Duodenal mucosa (tissue), 2 donors: Measurements from ENCODE around the gene PKD1L1.

Experiments
- H3K27ac ChIP-seq: one replicate; pipeline ENCODE4 v1.7.0; 2013; ENCODE audit warnings: low read depth, low read length
- H3K27me3 ChIP-seq, 2 donors: one replicate each; pipeline ENCODE4 v1.7.0; 2013; ENCODE audit warnings: low read length in 2 of 2, control low read depth in 1 of 2; ENCODE audit not compliant: insufficient read depth in 2 of 2, control insufficient read depth in 1 of 2
- H3K36me3 ChIP-seq, 2 donors: one replicate each; pipeline ENCODE4 v1.7.0; 2013; ENCODE audit warnings: low read length in 2 of 2, control low read depth in 1 of 2; ENCODE audit not compliant: insufficient read depth in 2 of 2, control insufficient read depth in 1 of 2
- H3K4me1 ChIP-seq, 2 donors: one replicate each; pipeline ENCODE4 v1.7.0; 2013; ENCODE audit warnings: low read length in 2 of 2, control low read depth in 1 of 2; ENCODE audit not compliant: insufficient read depth in 2 of 2, control insufficient read depth in 1 of 2
- H3K4me3 ChIP-seq, 2 donors: one replicate each; pipeline ENCODE4 v1.7.0; 2013; ENCODE audit warnings: low read length in 2 of 2, low read depth in 1 of 2
- H3K9ac ChIP-seq, 2 donors: one replicate each; pipeline ENCODE4 v1.7.0; 2013; ENCODE audit warnings: low read length in 2 of 2, low read depth in 1 of 2
- H3K9me3 ChIP-seq, 2 donors: one replicate each; pipeline ENCODE4 v1.7.0; 2013; ENCODE audit warnings: low read length in 2 of 2, control low read depth in 1 of 2; ENCODE audit not compliant: control insufficient read depth in 1 of 2

The PKD1L1 gene

GRCh38 chr7:47939425-47940036 lies 8.7 kb downstream of the PKD1L1 start:
- H3K4me3 ChIP-seq, result no peak overlapping the region
- no peaks in the 10 kb centered on the region for H3K27me3 ChIP-seq
- H3K9ac ChIP-seq, result no peak overlapping the region
- no peaks in the 10 kb centered on the region for H3K9me3 ChIP-seq
- H3K36me3 ChIP-seq, result no peaks in the 10 kb centered on the region
- H3K27ac ChIP-seq, result peak overlapping the region; percentile 10
- H3K4me1 ChIP-seq, result peaks cover 19 to 23% of the 10 kb centered on the region in 2 donors

- Histone ChIP-seq H3K9me3 (no peaks in the 10 kb centered on the region), H3K36me3 (no peaks in the 10 kb centered on the region), H3K4me3 (no peak overlapping the region), H3K4me1 (peaks cover 19 to 23% of the 10 kb centered on the region in 2 donors), H3K27me3 (no peaks in the 10 kb centered on the region), H3K27ac (no peak overlapping the region), H3K9ac (no peak overlapping the region)
These were observed 9.6 kb downstream of the PKD1L1 start for GRCh38 chr7:47938574-47939165.

- no peaks in the 10 kb centered on the region for H3K36me3 ChIP-seq
- no peak overlapping the region for H3K9ac ChIP-seq
- H3K9me3 ChIP-seq, result no peaks in the 10 kb centered on the region
- H3K4me1 ChIP-seq, result peaks cover 19 to 23% of the 10 kb centered on the region in 2 donors
- H3K27me3 ChIP-seq, result no peaks in the 10 kb centered on the region
- H3K27ac ChIP-seq, result no peak overlapping the region
- no peak overlapping the region for H3K4me3 ChIP-seq
These were observed 10.3 kb downstream of the PKD1L1 start for GRCh38 chr7:47937711-47938573.

GRCh38 chr7:47937065-47937687 lies 11.1 kb downstream of the PKD1L1 start:
- Histone ChIP-seq H3K36me3 (no peaks in the 10 kb centered on the region), H3K9ac (no peak overlapping the region), H3K9me3 (no peaks in the 10 kb centered on the region), H3K27me3 (no peaks in the 10 kb centered on the region), H3K27ac (no peak overlapping the region), H3K4me1 (peaks cover 19 to 23% of the 10 kb centered on the region in 2 donors), H3K4me3 (no peak overlapping the region)

- no peaks in the 10 kb centered on the region for H3K9me3 ChIP-seq
- no peaks in the 10 kb centered on the region for H3K36me3 ChIP-seq
- no peaks in the 10 kb centered on the region for H3K27me3 ChIP-seq
- no peak overlapping the region for H3K4me3 ChIP-seq
- no peak overlapping the region for H3K9ac ChIP-seq
- peaks cover 19 to 21% of the 10 kb centered on the region in 2 donors for H3K4me1 ChIP-seq
- H3K27ac ChIP-seq, result no peak overlapping the region
These were observed 11.9 kb downstream of the PKD1L1 start for GRCh38 chr7:47936323-47936722.

- no peaks in the 10 kb centered on the region for H3K27me3 ChIP-seq
- H3K4me1 ChIP-seq, result peaks cover 12% of the 10 kb centered on the region in 2 donors
- no peaks in the 10 kb centered on the region for H3K36me3 ChIP-seq
- H3K4me3 ChIP-seq, result no peak overlapping the region
- no peak overlapping the region for H3K9ac ChIP-seq
- H3K9me3 ChIP-seq, result no peaks in the 10 kb centered on the region
- H3K27ac ChIP-seq, result no peak overlapping the region
These were observed 12.9 kb downstream of the PKD1L1 start for GRCh38 chr7:47935336-47935735.

- Histone ChIP-seq H3K9ac (no peak overlapping the region), H3K9me3 (no peaks in the 10 kb centered on the region), H3K27me3 (no peaks in the 10 kb centered on the region), H3K4me1 (peaks cover 6 to 7% of the 10 kb centered on the region in 2 donors), H3K4me3 (no peak overlapping the region), H3K36me3 (no peaks in the 10 kb centered on the region), H3K27ac (no peak overlapping the region)
These were observed 13.4 kb downstream of the PKD1L1 start for GRCh38 chr7:47934831-47935230.

- H3K9me3 ChIP-seq, result no peaks in the 10 kb centered on the region
- H3K4me1 ChIP-seq, result no peaks in the 10 kb centered on the region
- H3K27me3 ChIP-seq, result no peaks in the 10 kb centered on the region
- H3K9ac ChIP-seq, result no peak overlapping the region
- no peaks in the 10 kb centered on the region for H3K36me3 ChIP-seq
- no peak overlapping the region for H3K4me3 ChIP-seq
- H3K27ac ChIP-seq, result no peak overlapping the region
These were observed 15.1 kb downstream of the PKD1L1 start for GRCh38 chr7:47933215-47933614.

- Histone ChIP-seq H3K4me1 (no peaks in the 10 kb centered on the region), H3K27ac (no peak overlapping the region), H3K36me3 (no peaks in the 10 kb centered on the region), H3K9me3 (no peaks in the 10 kb centered on the region), H3K27me3 (no peaks in the 10 kb centered on the region), H3K4me3 (no peak overlapping the region), H3K9ac (no peak overlapping the region)
These were observed 15.7 kb downstream of the PKD1L1 start for GRCh38 chr7:47932466-47933037.
